ENCODE measurements around the gene ALG8.

DNA sequence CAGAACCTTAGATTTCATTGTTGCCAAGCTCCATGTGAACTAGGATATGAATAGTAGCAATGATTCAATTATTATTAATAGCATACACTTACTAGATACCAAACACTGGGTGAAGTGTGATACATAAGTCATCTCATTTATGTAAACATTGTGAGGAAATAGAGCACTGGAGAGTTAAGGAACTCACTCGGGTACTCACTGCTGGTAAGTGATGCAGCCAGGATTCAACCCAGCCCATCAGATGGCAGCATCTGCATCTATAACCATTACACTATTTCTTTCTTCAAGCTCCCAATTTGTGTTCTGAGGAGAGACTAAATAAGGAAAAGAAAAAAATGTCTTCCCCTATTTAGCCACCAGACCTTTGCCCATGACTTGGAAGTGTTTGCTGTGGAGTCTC, 10.2 kb upstream of the ALG8 start:
- no peak for TF ChIP-seq EZH2 (IDR thresholded peaks at IDR 0.05; ENCODE audit: insufficient read depth, poor library complexity, severe bottlenecking)
- TF ChIP-seq EZH2phosphoT487 (IDR thresholded peaks at IDR 0.05; ENCODE audit: insufficient read depth, low read depth), result no peak

All from GM23248 (cell line).